MV-4-11 (cell line): Measurements from ENCODE around the gene ADGRA1.
"Not testable (repeated sequence)": the region's sequence is repeated elsewhere in the genome, so short reads cannot be mapped to it uniquely, and the experiment has no call there.

Experiments used
- DNase-seq: peaks from one replicate; lab custom pipeline; 2025; lab: John Stamatoyannopoulos, UW

ADGRA1 gene

GRCh38 chr10:133143546-133143945 is 55.8 kb downstream of the ADGRA1 start:
- DNase-seq: no peak

GRCh38 chr10:133144771-133145170 is 57.0 kb downstream of the ADGRA1 start:
- no peak for DNase-seq

DNA sequence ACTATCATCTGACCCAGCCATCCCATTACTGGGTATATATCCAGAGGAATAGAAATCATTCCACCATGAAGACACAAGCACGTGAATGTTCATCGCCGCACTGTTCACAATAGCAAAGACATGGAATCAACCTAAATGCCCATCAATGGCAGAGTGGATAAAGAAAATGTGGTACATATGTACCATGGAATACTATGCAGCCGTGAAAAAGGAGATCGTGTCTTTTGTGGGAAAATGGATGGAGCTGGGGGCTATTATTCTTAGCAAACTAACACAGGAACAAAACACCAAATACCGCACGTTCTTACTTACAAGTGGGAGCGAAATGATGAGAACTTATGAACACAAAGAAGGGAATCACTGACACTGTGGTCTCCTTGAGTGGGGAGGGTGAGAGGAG is 62.5 kb downstream of the ADGRA1 start:
- DNase-seq: no peak

- DNase-seq: no peak
These were observed 62.9 kb downstream of the ADGRA1 start for GRCh38 chr10:133150656-133151055.

DNA sequence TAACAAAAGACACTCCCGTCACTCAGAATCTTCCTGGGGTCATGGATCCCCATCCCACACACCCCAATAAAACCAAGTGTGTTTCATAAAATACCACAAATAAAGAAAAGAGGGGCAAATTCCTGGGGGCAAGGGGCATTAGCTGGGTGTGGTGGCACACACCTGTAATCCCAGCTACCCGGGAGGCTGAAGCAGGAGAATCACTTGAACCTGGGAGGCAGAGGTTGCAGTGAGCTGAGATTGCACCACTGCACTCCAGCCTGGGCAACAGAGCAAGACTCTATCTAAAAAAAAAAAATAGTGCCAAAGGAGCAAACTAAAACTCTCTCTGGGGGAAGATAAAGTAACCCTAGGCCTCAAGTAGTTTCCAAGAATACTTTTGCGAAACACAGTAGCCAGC is 63.3 kb downstream of the ADGRA1 start:
- not testable (repeated sequence) for DNase-seq

GRCh38 chr10:133151543-133151972 is 63.8 kb downstream of the ADGRA1 start:
- no peak for DNase-seq

- DNase-seq: no peak
These were observed 66.7 kb downstream of the ADGRA1 start for GRCh38 chr10:133154411-133154810.

- no peak for DNase-seq
These were observed 67.5 kb downstream of the ADGRA1 start for GRCh38 chr10:133154996-133155778.

- DNase-seq: no peak
These were observed 69.2 kb downstream of the ADGRA1 start for GRCh38 chr10:133156674-133157579.

GRCh38 chr10:133157662-133158436 is 70.1 kb downstream of the ADGRA1 start:
- DNase-seq: no peak

- DNase-seq: no peak
These were observed 70.7 kb downstream of the ADGRA1 start for GRCh38 chr10:133158437-133158755.

DNA sequence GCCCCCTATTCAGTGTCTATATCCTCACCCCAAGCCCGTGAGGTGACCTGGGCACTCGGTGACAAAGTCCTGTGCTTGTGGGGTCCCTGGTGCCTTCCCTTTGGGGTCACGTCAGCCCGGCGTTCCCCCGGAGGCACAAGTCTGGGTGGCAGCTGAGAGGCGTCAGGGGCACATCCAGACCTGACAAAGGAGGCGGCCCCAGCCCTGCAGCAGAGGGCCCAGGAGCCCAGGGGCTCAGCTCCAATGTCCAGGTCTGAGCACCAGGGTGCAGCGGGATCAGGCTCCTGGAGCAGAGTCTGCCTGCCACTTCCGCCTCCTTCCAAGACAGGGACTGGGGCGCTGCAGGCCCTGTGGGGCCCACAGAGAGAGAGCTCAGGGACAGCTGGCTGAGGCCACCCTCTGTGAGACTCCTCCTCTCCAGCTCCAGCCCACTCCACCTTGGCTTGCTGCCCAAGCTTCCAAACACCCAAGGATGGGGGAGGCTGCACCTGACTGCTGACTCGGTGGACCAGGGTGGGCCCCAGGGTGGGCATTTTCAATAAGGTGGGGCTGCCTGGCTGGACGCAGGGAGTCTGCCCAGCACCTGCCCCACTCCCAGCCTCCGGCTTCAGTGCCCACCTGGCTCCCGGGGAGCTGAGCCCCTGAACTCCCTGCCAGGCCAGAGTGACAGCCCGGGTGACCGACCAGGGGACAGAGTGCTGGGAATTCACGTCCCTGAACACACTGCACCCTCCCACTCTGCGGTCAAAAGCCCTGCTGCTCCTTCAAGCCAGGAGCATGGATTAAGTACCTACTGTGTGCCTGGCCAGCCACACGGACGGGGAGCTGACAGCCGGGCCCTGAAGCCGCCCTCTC is 71.3 kb downstream of the ADGRA1 start:
- DNase-seq: no peak

GRCh38 chr10:133159611-133159949 is 71.9 kb downstream of the ADGRA1 start:
- no peak for DNase-seq

- DNase-seq: no peak
These were observed 72.5 kb downstream of the ADGRA1 start, which contains the start of gene KNDC1 for GRCh38 chr10:133159950-133160825. TSS of gene KNDC1 (plus strand) at chr10:133160219. CDS start at chr10:133160468, 249 bp downstream.

- DNase-seq: no peak
These were observed 73.2 kb downstream of the ADGRA1 start for GRCh38 chr10:133160826-133161471.

- DNase-seq: no peak
These were observed 73.9 kb downstream of the ADGRA1 start for GRCh38 chr10:133161486-133162109.

- DNase-seq: no peak
These were observed 74.6 kb downstream of the ADGRA1 start for GRCh38 chr10:133162178-133162909.
